ENCODE measurements around the gene CNOT9.

Gene CNOT9

GRCh38 chr2:218582076-218582475 is 13.4 kb downstream of the CNOT9 start:
- H3K36me3 ChIP-seq (ENCODE audit: control insufficient read depth, insufficient read depth, low read length), result peaks cover 7% of the 10 kb centered on the region
- peaks cover 11% of the 10 kb centered on the region for H3K4me1 ChIP-seq (ENCODE audit: control insufficient read depth, insufficient read depth, low read length)
- H3K4me3 ChIP-seq (ENCODE audit: low read depth, low read length), result no peak overlapping the region
- H3K27me3 ChIP-seq (ENCODE audit: control insufficient read depth, insufficient read depth, low read length), result no peaks in the 10 kb centered on the region
- H3K9ac ChIP-seq (ENCODE audit: low read depth, low read length), result no peak overlapping the region
- no peaks in the 10 kb centered on the region for H3K9me3 ChIP-seq (ENCODE audit: control insufficient read depth, insufficient read depth, low read length)

- no peaks in the 10 kb centered on the region for H3K9me3 ChIP-seq (ENCODE audit: control insufficient read depth, insufficient read depth, low read length)
These were observed 15.6 kb downstream of the CNOT9 start for GRCh38 chr2:218583983-218584850.

GRCh38 chr2:218585541-218585940 is 16.9 kb downstream of the CNOT9 start:
- Histone ChIP-seq H3K4me1 (ENCODE audit: control insufficient read depth, insufficient read depth, low read length) (no peaks in the 10 kb centered on the region), H3K9me3 (ENCODE audit: control insufficient read depth, insufficient read depth, low read length) (no peaks in the 10 kb centered on the region), H3K36me3 (ENCODE audit: control insufficient read depth, insufficient read depth, low read length) (peaks cover 19% of the 10 kb centered on the region), H3K9ac (ENCODE audit: low read depth, low read length) (no peak overlapping the region), H3K27me3 (ENCODE audit: control insufficient read depth, insufficient read depth, low read length) (no peaks in the 10 kb centered on the region), H3K4me3 (ENCODE audit: low read depth, low read length) (no peak overlapping the region)

More at GRCh38 chr2:218583983-218584850, 15.6 kb downstream of the CNOT9 start:
- H3K4me3 ChIP-seq (ENCODE audit: low read depth, low read length), result no peak overlapping the region
- peaks cover 8% of the 10 kb centered on the region for H3K36me3 ChIP-seq (ENCODE audit: control insufficient read depth, insufficient read depth, low read length)
- no peak overlapping the region for H3K9ac ChIP-seq (ENCODE audit: low read depth, low read length)
- H3K4me1 ChIP-seq (ENCODE audit: control insufficient read depth, insufficient read depth, low read length), result no peaks in the 10 kb centered on the region
- H3K27me3 ChIP-seq (ENCODE audit: control insufficient read depth, insufficient read depth, low read length), result no peaks in the 10 kb centered on the region

GRCh38 chr2:218605432-218605831 is 36.8 kb downstream of the CNOT9 start:
- Histone ChIP-seq H3K36me3 (ENCODE audit: control insufficient read depth, insufficient read depth, low read length) (no peaks in the 10 kb centered on the region), H3K9me3 (ENCODE audit: control insufficient read depth, insufficient read depth, low read length) (no peaks in the 10 kb centered on the region), H3K9ac (ENCODE audit: low read depth, low read length) (no peak overlapping the region), H3K4me1 (ENCODE audit: control insufficient read depth, insufficient read depth, low read length) (peaks cover 13% of the 10 kb centered on the region), H3K4me3 (ENCODE audit: low read depth, low read length) (no peak overlapping the region), H3K27me3 (ENCODE audit: control insufficient read depth, insufficient read depth, low read length) (no peaks in the 10 kb centered on the region)

GRCh38 chr2:218607436-218608115 is 38.9 kb downstream of the CNOT9 start, which contains the start of gene PLCD4:
TSS of gene PLCD4 (plus strand) at chr2:218607899. CDS start at chr2:218615740, 7,841 bp downstream.
- peak within 1 kb of the TSS; percentile 8 for H3K4me3 ChIP-seq (ENCODE audit: low read depth, low read length)
- H3K9ac ChIP-seq (ENCODE audit: low read depth, low read length), result no peak within 1 kb of the TSS

GRCh38 chr2:218615868-218616315 is 47.3 kb downstream of the CNOT9 start:
- no peak overlapping the region for H3K9ac ChIP-seq (ENCODE audit: low read depth, low read length)
- no peak overlapping the region for H3K4me3 ChIP-seq (ENCODE audit: low read depth, low read length)
- H3K36me3 ChIP-seq (ENCODE audit: control insufficient read depth, insufficient read depth, low read length), result no peaks in the 10 kb centered on the region
- no peaks in the 10 kb centered on the region for H3K4me1 ChIP-seq (ENCODE audit: control insufficient read depth, insufficient read depth, low read length)
- H3K9me3 ChIP-seq (ENCODE audit: control insufficient read depth, insufficient read depth, low read length), result no peaks in the 10 kb centered on the region
- no peaks in the 10 kb centered on the region for H3K27me3 ChIP-seq (ENCODE audit: control insufficient read depth, insufficient read depth, low read length)

More at GRCh38 chr2:218607436-218608115, 38.9 kb downstream of the CNOT9 start, which contains the start of gene PLCD4:
- H3K9me3 ChIP-seq (ENCODE audit: control insufficient read depth, insufficient read depth, low read length), result no peaks in the 10 kb centered on the region
- no peaks in the 10 kb centered on the region for H3K36me3 ChIP-seq (ENCODE audit: control insufficient read depth, insufficient read depth, low read length)
- H3K4me1 ChIP-seq (ENCODE audit: control insufficient read depth, insufficient read depth, low read length), result peaks cover 13% of the 10 kb centered on the region
- H3K27me3 ChIP-seq (ENCODE audit: control insufficient read depth, insufficient read depth, low read length), result no peaks in the 10 kb centered on the region

GRCh38 chr2:218618102-218618860 is 49.6 kb downstream of the CNOT9 start:
- Histone ChIP-seq H3K36me3 (ENCODE audit: control insufficient read depth, insufficient read depth, low read length) (no peaks in the 10 kb centered on the region), H3K4me3 (ENCODE audit: low read depth, low read length) (no peak overlapping the region), H3K9me3 (ENCODE audit: control insufficient read depth, insufficient read depth, low read length) (no peaks in the 10 kb centered on the region), H3K9ac (ENCODE audit: low read depth, low read length) (no peak overlapping the region), H3K4me1 (ENCODE audit: control insufficient read depth, insufficient read depth, low read length) (no peaks in the 10 kb centered on the region), H3K27me3 (ENCODE audit: control insufficient read depth, insufficient read depth, low read length) (no peaks in the 10 kb centered on the region)

- Histone ChIP-seq H3K9me3 (ENCODE audit: control insufficient read depth, insufficient read depth, low read length) (no peaks in the 10 kb centered on the region), H3K4me1 (ENCODE audit: control insufficient read depth, insufficient read depth, low read length) (no peaks in the 10 kb centered on the region), H3K36me3 (ENCODE audit: control insufficient read depth, insufficient read depth, low read length) (no peaks in the 10 kb centered on the region), H3K4me3 (ENCODE audit: low read depth, low read length) (no peak overlapping the region), H3K9ac (ENCODE audit: low read depth, low read length) (no peak overlapping the region), H3K27me3 (ENCODE audit: control insufficient read depth, insufficient read depth, low read length) (no peaks in the 10 kb centered on the region)
These were observed 52.4 kb downstream of the CNOT9 start for GRCh38 chr2:218621007-218621406.

- no peak overlapping the region for H3K4me3 ChIP-seq (ENCODE audit: low read depth, low read length)
- H3K4me1 ChIP-seq (ENCODE audit: control insufficient read depth, insufficient read depth, low read length), result no peaks in the 10 kb centered on the region
- H3K9ac ChIP-seq (ENCODE audit: low read depth, low read length), result no peak overlapping the region
- no peaks in the 10 kb centered on the region for H3K27me3 ChIP-seq (ENCODE audit: control insufficient read depth, insufficient read depth, low read length)
- no peaks in the 10 kb centered on the region for H3K36me3 ChIP-seq (ENCODE audit: control insufficient read depth, insufficient read depth, low read length)
- H3K9me3 ChIP-seq (ENCODE audit: control insufficient read depth, insufficient read depth, low read length), result no peaks in the 10 kb centered on the region
These were observed 54.1 kb downstream of the CNOT9 start for GRCh38 chr2:218622606-218623365.

GRCh38 chr2:218623366-218623705 is 54.7 kb downstream of the CNOT9 start:
- Histone ChIP-seq H3K9me3 (ENCODE audit: control insufficient read depth, insufficient read depth, low read length) (no peaks in the 10 kb centered on the region), H3K27me3 (ENCODE audit: control insufficient read depth, insufficient read depth, low read length) (no peaks in the 10 kb centered on the region), H3K4me3 (ENCODE audit: low read depth, low read length) (no peak overlapping the region), H3K4me1 (ENCODE audit: control insufficient read depth, insufficient read depth, low read length) (no peaks in the 10 kb centered on the region), H3K36me3 (ENCODE audit: control insufficient read depth, insufficient read depth, low read length) (no peaks in the 10 kb centered on the region), H3K9ac (ENCODE audit: low read depth, low read length) (no peak overlapping the region)

- Histone ChIP-seq H3K4me3 (ENCODE audit: low read depth, low read length) (no peak overlapping the region), H3K9me3 (ENCODE audit: control insufficient read depth, insufficient read depth, low read length) (no peaks in the 10 kb centered on the region), H3K36me3 (ENCODE audit: control insufficient read depth, insufficient read depth, low read length) (no peaks in the 10 kb centered on the region), H3K4me1 (ENCODE audit: control insufficient read depth, insufficient read depth, low read length) (no peaks in the 10 kb centered on the region), H3K9ac (ENCODE audit: low read depth, low read length) (no peak overlapping the region), H3K27me3 (ENCODE audit: control insufficient read depth, insufficient read depth, low read length) (no peaks in the 10 kb centered on the region)
These were observed 57.7 kb downstream of the CNOT9 start for GRCh38 chr2:218626369-218626768.

Measured in iPS-15b (cell line).